NCI-H446 treated with DMSO at 0.1 percent for 48 hours (cell line): Measurements from ENCODE around the gene SMOC2.

ENCODE experiments used
- DNase-seq: peaks from one replicate; lab custom pipeline; 2025; lab: John Stamatoyannopoulos, UW

Gene SMOC2

GRCh38 chr6:168415098-168415992 lies 25.6 kb upstream of the SMOC2 start:
- no peak for DNase-seq

GRCh38 chr6:168415993-168416530 lies 24.9 kb upstream of the SMOC2 start:
- DNase-seq: no peak

- no peak for DNase-seq
Measured at GRCh38 chr6:168416531-168416930, 24.5 kb upstream of the SMOC2 start.

- no peak for DNase-seq
Measured at GRCh38 chr6:168417191-168417590, 23.8 kb upstream of the SMOC2 start.

GRCh38 chr6:168417679-168418557 lies 23.1 kb upstream of the SMOC2 start:
- no peak for DNase-seq

GRCh38 chr6:168418711-168419121 lies 22.3 kb upstream of the SMOC2 start:
- no peak for DNase-seq

GRCh38 chr6:168419569-168419968 lies 21.4 kb upstream of the SMOC2 start:
- DNase-seq: no peak

GRCh38 chr6:168420084-168420483 lies 20.9 kb upstream of the SMOC2 start:
- DNase-seq: no peak

- no peak for DNase-seq
Measured at GRCh38 chr6:168420706-168421105, 20.3 kb upstream of the SMOC2 start.

- DNase-seq: no peak
Measured at GRCh38 chr6:168427184-168427583, 13.8 kb upstream of the SMOC2 start.

GRCh38 chr6:168428052-168428826 lies 12.7 kb upstream of the SMOC2 start:
- DNase-seq: no peak

GRCh38 chr6:168428863-168429262 lies 12.1 kb upstream of the SMOC2 start:
- DNase-seq: no peak

GRCh38 chr6:168432196-168432595 lies 8.8 kb upstream of the SMOC2 start:
- DNase-seq: no peak

GRCh38 chr6:168433898-168434297 lies 7.1 kb upstream of the SMOC2 start:
- no peak for DNase-seq

GRCh38 chr6:168434505-168434904 lies 6.5 kb upstream of the SMOC2 start:
- DNase-seq: no peak

GRCh38 chr6:168437751-168438150 lies 3.2 kb upstream of the SMOC2 start:
- DNase-seq: no peak

GRCh38 chr6:168438783-168439520 lies 2.0 kb upstream of the SMOC2 start:
- no peak for DNase-seq

GRCh38 chr6:168439794-168440450 lies 1.1 kb upstream of the SMOC2 start:
- DNase-seq: no peak

- DNase-seq: no peak
Measured at GRCh38 chr6:168441434-168442391, 729 bp downstream of the SMOC2 start.
